TTC549 (cell line): ENCODE measurements around the gene TOMM20L.
"Not testable (repeated sequence)": the region's sequence is repeated elsewhere in the genome, so short reads cannot be mapped to it uniquely, and the experiment has no call there.

Experiments
- FAIRE-seq: peaks from 2 replicates; lab custom pipeline; 2012; peaks lifted over from hg19 to GRCh38; lab: Jason Lieb, UNC

Gene TOMM20L

GRCh38 chr14:58395812-58396788 lies at the start of gene TOMM20L:
TOMM20L (plus strand) TSS chr14:58395930; CDS start chr14:58395958, 28 bp downstream.
- no peak for FAIRE-seq

- no peak for FAIRE-seq
These were observed 42.0 kb upstream of the TOMM20L start for GRCh38 chr14:58353516-58354299.

- FAIRE-seq: no peak
These were observed 40.9 kb upstream of the TOMM20L start for GRCh38 chr14:58354808-58355207.

- FAIRE-seq: no peak
These were observed 39.5 kb upstream of the TOMM20L start for GRCh38 chr14:58356268-58356667.

GRCh38 chr14:58362272-58362671 lies 33.5 kb upstream of the TOMM20L start:
- not testable (repeated sequence) for FAIRE-seq

- peak; percentile 67 for FAIRE-seq
These were observed 32.8 kb upstream of the TOMM20L start for GRCh38 chr14:58362798-58363412.

- FAIRE-seq: no peak
These were observed 31.4 kb upstream of the TOMM20L start for GRCh38 chr14:58364316-58364715.

GRCh38 chr14:58367296-58367695 lies 28.4 kb upstream of the TOMM20L start:
- no peak for FAIRE-seq

GRCh38 chr14:58368956-58369355 lies 26.8 kb upstream of the TOMM20L start:
- no peak for FAIRE-seq

GRCh38 chr14:58376791-58377190 lies 18.9 kb upstream of the TOMM20L start:
- FAIRE-seq: no peak

GRCh38 chr14:58390830-58391229 lies 4.9 kb upstream of the TOMM20L start:
- no peak for FAIRE-seq

- no peak for FAIRE-seq
These were observed 243 bp upstream of the TOMM20L start for GRCh38 chr14:58395562-58395811.

GRCh38 chr14:58397156-58397555 lies 1.4 kb downstream of the TOMM20L start:
- FAIRE-seq: no peak

- FAIRE-seq: no peak
These were observed 2.8 kb downstream of the TOMM20L start for GRCh38 chr14:58398495-58398894.

- FAIRE-seq: no peak
These were observed 3.2 kb downstream of the TOMM20L start for GRCh38 chr14:58398895-58399294.

- no peak for FAIRE-seq
These were observed 5.9 kb downstream of the TOMM20L start for GRCh38 chr14:58401587-58401986.

GRCh38 chr14:58408681-58409215 lies 13.0 kb downstream of the TOMM20L start:
- FAIRE-seq: no peak

GRCh38 chr14:58414845-58415244 lies 19.1 kb downstream of the TOMM20L start:
- FAIRE-seq: no peak

GRCh38 chr14:58415636-58416547 lies 20.2 kb downstream of the TOMM20L start:
- no peak for FAIRE-seq

- not testable (repeated sequence) for FAIRE-seq
These were observed 21.2 kb downstream of the TOMM20L start for GRCh38 chr14:58416934-58417333.

GRCh38 chr14:58426670-58427280 lies 31.0 kb downstream of the TOMM20L start:
- FAIRE-seq: no peak
